NB4 (cell line): ENCODE results near the gene DMKN.

Source experiments
- DNase-seq: peaks from one replicate; pipeline ENCODE4 v3.0.0; 2010; ENCODE audit warnings: low read depth
- H3K4me3 ChIP-seq: one replicate; pipeline ENCODE4 v1.5.1; 2011; ENCODE audit warnings: mild to moderate bottlenecking, low read depth, low read length, moderate library complexity
- MYC ChIP-seq: IDR thresholded peaks from 2 replicates; pipeline ENCODE4 v1.6.1; 2011; ENCODE audit warnings: low read depth, low read length
- POLR2A ChIP-seq: IDR thresholded peaks from 2 replicates; pipeline ENCODE4 v1.6.1; 2011; ENCODE audit warnings: mild to moderate bottlenecking; ENCODE audit not compliant: insufficient read length; ENCODE audit errors: extremely low read depth
- TF ChIP-seq, protein P1 (sequence below): IDR thresholded peaks from one replicate; pipeline ENCODE4 v1.5.1; 2012; ENCODE audit warnings: low read depth, low read length
- TF ChIP-seq, protein P2 (sequence below): IDR thresholded peaks from 2 replicates; pipeline ENCODE4 v1.6.1; 2011; ENCODE audit warnings: low read depth, low read length

DMKN gene

DNA sequence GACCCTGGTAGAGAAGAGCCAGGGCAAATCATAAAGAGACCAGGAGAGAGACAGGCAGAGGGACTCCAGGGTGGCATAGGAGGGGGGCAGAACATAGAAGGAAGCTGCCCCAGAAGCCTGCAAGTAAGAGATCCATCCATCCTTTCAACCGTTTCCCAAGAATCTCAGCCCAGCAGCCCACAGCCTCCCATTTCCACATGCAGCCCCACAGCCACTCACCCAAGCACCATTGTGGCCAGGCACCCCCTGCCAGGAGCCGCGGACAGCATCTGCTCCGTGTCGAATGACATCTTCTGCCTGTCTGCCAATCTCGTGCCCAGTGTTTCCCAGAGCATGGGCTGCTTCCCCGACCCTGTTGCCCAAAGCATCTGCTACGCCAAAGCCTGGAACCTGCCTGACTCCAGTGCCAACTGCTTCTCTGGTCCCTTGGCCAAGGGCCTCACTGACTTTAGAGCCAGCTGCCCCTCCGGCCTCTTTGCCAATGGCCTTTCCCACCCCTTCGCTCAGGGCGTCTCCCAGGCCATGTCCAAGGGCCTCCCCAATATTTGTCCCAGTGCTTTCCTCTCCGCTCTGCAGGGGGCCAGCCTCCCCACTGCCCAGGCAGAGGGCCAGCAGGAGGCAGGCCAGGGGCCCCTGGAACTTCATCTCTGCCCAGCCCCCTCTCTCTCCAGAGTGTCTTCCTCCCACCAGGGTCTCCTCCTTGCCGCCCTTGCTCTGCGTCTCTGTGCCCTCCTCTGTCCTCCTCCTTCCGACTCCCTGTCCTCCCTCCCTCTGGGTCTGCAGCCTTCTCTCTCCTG is 420 bp downstream of the DMKN start:
- TF ChIP-seq, protein P1, sequence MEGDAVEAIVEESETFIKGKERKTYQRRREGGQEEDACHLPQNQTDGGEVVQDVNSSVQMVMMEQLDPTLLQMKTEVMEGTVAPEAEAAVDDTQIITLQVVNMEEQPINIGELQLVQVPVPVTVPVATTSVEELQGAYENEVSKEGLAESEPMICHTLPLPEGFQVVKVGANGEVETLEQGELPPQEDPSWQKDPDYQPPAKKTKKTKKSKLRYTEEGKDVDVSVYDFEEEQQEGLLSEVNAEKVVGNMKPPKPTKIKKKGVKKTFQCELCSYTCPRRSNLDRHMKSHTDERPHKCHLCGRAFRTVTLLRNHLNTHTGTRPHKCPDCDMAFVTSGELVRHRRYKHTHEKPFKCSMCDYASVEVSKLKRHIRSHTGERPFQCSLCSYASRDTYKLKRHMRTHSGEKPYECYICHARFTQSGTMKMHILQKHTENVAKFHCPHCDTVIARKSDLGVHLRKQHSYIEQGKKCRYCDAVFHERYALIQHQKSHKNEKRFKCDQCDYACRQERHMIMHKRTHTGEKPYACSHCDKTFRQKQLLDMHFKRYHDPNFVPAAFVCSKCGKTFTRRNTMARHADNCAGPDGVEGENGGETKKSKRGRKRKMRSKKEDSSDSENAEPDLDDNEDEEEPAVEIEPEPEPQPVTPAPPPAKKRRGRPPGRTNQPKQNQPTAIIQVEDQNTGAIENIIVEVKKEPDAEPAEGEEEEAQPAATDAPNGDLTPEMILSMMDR, result no peak
- TF ChIP-seq MYC, result no peak
- DNase-seq, result no peak
- no peak overlapping the region for H3K4me3 ChIP-seq

DNA sequence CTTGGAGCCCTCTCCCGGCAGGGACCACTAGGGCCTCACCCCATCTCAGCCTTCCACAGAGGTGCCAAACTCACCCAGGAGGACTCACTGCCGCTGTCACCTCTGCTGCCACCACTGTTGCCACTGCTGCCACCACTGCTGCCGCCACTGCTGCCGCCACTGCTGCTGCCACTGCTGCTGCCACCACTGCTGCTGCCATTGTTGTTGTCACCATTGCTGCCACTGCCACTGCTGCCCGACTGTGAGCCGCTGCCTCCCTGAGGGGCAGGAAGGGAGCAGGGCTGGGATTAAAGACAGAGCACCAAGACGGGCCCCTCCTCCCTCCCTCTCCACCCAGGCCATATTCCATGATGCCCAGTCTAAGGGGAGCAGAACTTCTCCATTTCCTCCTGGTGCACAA is 2.1 kb downstream of the DMKN start:
- no peak for DNase-seq
- TF ChIP-seq POLR2A (no peak), MYC (no peak)
- TF ChIP-seq, protein P2, sequence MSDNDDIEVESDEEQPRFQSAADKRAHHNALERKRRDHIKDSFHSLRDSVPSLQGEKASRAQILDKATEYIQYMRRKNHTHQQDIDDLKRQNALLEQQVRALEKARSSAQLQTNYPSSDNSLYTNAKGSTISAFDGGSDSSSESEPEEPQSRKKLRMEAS, result no peak
- TF ChIP-seq, protein P1, result no peak
- H3K4me3 ChIP-seq, result no peak overlapping the region

DNA sequence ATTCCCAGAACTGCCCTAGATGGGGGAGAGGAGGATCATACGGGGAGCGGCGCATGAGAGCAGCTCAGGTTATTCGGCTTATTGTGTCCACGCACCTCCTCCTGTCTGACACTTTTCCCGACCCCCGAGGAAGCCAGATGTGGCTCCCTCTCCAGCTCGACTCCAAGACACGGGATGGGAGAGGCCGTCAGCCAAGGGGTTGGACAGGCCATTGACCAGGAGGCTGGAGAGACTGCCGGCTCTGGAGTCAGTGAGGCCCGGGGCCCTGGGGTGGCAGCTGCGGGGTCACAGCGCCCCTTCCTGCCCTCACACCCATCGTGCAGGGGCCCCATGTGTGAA is 2.9 kb downstream of the DMKN start:
- H3K4me3 ChIP-seq, result no peak overlapping the region
- TF ChIP-seq, protein P1, result no peak
- no peak for DNase-seq

DNA sequence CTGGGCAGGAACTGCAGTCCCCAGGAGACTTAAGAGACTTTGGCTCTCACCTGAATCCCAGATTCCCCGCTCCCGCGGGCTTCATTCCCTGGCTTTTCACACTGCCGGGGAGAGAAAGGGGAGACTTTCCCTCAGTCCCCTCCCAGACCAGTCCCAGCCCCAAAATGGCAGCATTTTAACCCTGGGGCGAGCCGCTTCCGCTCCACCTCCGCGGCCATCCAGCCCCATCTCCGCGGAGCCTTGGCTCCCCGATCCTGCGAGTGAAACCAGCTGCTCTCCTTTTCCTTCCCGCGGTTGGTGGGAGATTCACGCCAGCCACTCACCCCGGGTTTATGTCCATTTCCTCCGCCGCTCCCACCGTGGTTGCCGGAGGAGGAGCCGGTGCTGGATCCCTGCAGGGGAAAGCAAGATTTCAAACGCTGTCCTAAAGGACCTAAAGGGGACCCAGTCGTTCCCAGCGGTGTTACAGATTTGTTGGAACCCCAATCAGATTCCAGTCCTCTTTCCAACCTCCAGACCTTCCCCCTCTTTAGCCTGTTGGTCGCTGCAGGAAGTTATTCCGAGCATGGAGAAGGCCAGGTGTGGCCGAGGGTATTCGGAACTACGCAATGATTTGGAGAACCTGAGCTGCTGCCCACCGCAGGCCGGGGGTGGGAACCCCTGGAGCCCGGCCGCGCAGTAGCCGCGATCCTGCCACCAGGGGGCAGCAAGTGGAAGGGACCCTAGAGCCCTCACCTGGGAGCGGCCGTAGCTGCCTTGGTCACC is 3.4 kb downstream of the DMKN start:
- no peak overlapping the region for H3K4me3 ChIP-seq
- peak; percentile 28 for DNase-seq
- TF ChIP-seq, protein P1, result peak; percentile 67
- TF ChIP-seq, protein P2, result no peak

DNA sequence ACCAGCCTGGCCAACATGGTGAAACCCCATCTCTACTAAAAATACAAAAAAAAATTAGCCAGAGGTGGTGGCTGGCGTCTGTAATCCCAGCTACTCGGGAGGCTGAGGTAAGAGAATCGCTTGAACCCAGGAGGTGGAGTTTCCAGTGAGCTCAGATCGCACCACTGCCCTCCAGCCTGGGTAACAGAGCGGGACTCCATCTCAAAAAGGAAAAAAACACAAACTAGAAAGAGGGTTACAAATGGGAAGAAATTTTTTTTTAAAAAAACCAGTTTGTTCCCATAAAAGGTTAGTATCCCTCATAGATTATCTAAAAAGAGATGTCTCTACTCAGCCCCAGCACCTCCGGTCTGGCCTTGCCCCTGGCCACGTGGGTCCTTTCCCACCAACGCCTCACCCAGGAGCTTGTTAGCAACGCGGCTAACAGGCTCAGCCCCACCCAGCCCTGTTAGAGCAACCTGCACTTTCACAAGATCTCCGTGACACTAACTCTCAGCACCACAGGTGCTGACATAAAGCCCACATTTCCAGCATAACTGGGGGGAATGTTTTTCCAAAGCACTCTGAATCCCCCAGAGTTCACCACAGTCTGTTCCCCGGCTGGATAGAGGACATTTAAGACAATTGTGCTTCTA is 4.3 kb downstream of the DMKN start:
- no peak overlapping the region for H3K4me3 ChIP-seq
- DNase-seq, result no peak
- TF ChIP-seq, protein P2, result no peak
- TF ChIP-seq, protein P1, result no peak
- TF ChIP-seq MYC, result no peak
- no peak for TF ChIP-seq POLR2A

DNA sequence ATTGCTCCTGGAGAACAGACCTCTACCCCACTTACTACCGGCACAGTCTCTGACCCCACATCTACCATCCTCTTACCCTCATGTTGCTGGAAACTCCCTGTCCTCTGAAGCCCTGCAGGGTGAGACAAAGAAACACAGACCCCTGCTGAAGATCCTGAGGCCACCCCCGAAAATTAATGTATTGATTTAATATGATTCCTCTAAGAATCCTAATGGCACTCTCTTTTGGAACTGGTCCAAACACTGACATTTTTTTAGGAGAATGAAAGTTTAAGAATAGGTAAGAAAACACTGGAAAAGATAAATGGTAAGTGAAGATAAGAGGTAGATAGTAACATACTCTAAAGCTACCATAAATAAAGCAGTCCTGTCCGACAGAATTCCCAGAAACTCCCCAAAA is 5.3 kb downstream of the DMKN start:
- H3K4me3 ChIP-seq, result no peak overlapping the region

More for the DNA sequence above, 5.3 kb downstream of the DMKN start:
- no peak for DNase-seq
- no peak for TF ChIP-seq POLR2A
- no peak for TF ChIP-seq MYC
- TF ChIP-seq, protein P2, result no peak
- TF ChIP-seq, protein P1, result no peak
